Mammary epithelial cell (primary cell): Measurements from ENCODE around the gene ISM1.

Experiments used
- EZH2 ChIP-seq: IDR thresholded peaks from 2 replicates; pipeline ENCODE4 v1.6.1; 2012; ENCODE audit warnings: low read length, inconsistent platforms, borderline replicate concordance
- TF ChIP-seq, protein P1 (sequence below), 2 donors: IDR thresholded peaks in 1 of 2; conservative IDR thresholded peaks in 1 of 2; 2 replicates each; pipeline ENCODE4 v1.5.1; 2011 to 2012; ENCODE audit warnings: inconsistent platforms in 2 of 2, low read length in 2 of 2, mild to moderate bottlenecking in 2 of 2, control low read depth in 1 of 2, low read depth in 1 of 2; ENCODE audit not compliant: insufficient read depth in 1 of 2; ENCODE audit errors: extremely low read depth in 1 of 2

DNA sequence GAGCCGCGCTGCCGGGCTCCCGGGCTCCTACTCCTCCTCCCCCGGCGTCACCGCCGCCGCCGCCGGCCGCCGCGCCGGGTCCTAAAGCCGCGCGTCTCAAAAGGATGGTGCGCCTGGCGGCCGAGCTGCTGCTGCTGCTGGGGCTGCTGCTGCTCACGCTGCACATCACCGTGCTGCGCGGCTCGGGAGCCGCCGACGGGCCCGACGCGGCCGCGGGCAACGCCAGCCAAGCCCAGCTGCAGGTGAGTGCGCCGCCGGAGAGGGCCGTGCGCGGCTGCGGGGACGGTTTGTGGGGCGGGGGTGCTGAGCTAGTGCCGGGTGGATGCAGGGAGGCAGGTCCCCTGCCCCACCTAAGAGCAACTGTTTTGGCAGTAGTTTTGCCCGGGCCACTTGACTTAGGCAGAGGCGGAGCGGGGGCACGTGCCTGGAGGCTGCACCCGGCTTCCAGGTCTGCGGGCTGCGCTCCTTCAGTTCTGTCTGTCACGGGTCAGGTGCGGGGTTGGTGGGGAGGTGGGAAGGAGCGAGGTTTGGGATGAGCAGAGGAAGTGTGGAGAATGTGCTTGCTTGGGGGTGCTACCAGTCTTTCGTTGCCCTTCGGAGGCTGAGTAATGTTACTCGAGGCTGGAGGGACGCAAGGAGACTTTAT, 722 bp downstream of the ISM1 start:
- TF ChIP-seq, protein P1, sequence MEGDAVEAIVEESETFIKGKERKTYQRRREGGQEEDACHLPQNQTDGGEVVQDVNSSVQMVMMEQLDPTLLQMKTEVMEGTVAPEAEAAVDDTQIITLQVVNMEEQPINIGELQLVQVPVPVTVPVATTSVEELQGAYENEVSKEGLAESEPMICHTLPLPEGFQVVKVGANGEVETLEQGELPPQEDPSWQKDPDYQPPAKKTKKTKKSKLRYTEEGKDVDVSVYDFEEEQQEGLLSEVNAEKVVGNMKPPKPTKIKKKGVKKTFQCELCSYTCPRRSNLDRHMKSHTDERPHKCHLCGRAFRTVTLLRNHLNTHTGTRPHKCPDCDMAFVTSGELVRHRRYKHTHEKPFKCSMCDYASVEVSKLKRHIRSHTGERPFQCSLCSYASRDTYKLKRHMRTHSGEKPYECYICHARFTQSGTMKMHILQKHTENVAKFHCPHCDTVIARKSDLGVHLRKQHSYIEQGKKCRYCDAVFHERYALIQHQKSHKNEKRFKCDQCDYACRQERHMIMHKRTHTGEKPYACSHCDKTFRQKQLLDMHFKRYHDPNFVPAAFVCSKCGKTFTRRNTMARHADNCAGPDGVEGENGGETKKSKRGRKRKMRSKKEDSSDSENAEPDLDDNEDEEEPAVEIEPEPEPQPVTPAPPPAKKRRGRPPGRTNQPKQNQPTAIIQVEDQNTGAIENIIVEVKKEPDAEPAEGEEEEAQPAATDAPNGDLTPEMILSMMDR (conservative IDR thresholded peaks at IDR 0.05 in 1 of 2, IDR thresholded peaks at IDR 0.05 in 1 of 2; ENCODE audit: extremely low read depth in 1 of 2, insufficient read depth in 1 of 2, low read depth in 1 of 2, low read length in 2 of 2): no peak
- no peak for TF ChIP-seq EZH2
